SIG-M5 treated with dmso at 0.1 percent for 504 hours (cell line): ENCODE measurements around the gene GRID1.

Experiments
- DNase-seq: peaks from one replicate; lab custom pipeline; 2025; ENCODE audit not compliant: unreplicated experiment; lab: John Stamatoyannopoulos, UW

GRID1 gene

GRCh38 chr10:86218160-86218559, 148.4 kb downstream of the GRID1 start:
- DNase-seq: no peak

- no peak for DNase-seq
Measured at GRCh38 chr10:86217371-86218080, 149.1 kb downstream of the GRID1 start.

- no peak for DNase-seq
Measured at GRCh38 chr10:86216886-86217285, 149.7 kb downstream of the GRID1 start.

GRCh38 chr10:86215712-86216111, 150.9 kb downstream of the GRID1 start:
- DNase-seq: no peak

- DNase-seq: no peak
Measured at GRCh38 chr10:86215046-86215445, 151.5 kb downstream of the GRID1 start.

GRCh38 chr10:86213148-86213547, 153.4 kb downstream of the GRID1 start:
- no peak for DNase-seq

- DNase-seq: no peak
Measured at GRCh38 chr10:86212391-86212700, 154.2 kb downstream of the GRID1 start.

GRCh38 chr10:86211691-86212390, 154.8 kb downstream of the GRID1 start:
- DNase-seq: no peak

- DNase-seq: no peak
Measured at GRCh38 chr10:86210416-86210815, 156.2 kb downstream of the GRID1 start.

GRCh38 chr10:86209726-86210125, 156.9 kb downstream of the GRID1 start:
- DNase-seq: no peak

- no peak for DNase-seq
Measured at GRCh38 chr10:86207226-86207625, 159.4 kb downstream of the GRID1 start.

- no peak for DNase-seq
Measured at GRCh38 chr10:86206240-86206579, 160.4 kb downstream of the GRID1 start.

- no peak for DNase-seq
Measured at GRCh38 chr10:86205306-86206239, 161.0 kb downstream of the GRID1 start.

GRCh38 chr10:86204421-86205305, 161.9 kb downstream of the GRID1 start:
- DNase-seq: no peak

- DNase-seq: peak; percentile 19
Measured at GRCh38 chr10:86203162-86203905, 163.3 kb downstream of the GRID1 start.

GRCh38 chr10:86202226-86202735, 164.3 kb downstream of the GRID1 start:
- DNase-seq: no peak

GRCh38 chr10:86200867-86201266, 165.7 kb downstream of the GRID1 start:
- no peak for DNase-seq

GRCh38 chr10:86200269-86200668, 166.3 kb downstream of the GRID1 start:
- no peak for DNase-seq

- DNase-seq: no peak
Measured at GRCh38 chr10:86199041-86199440, 167.6 kb downstream of the GRID1 start.

- DNase-seq: no peak
Measured at GRCh38 chr10:86198271-86198670, 168.3 kb downstream of the GRID1 start.
